ENCODE measurements around the gene IGFL2. TPM values are rescaled to one million over a fixed set of nuclear protein-coding genes. Genes with fewer than 3 reads are reported as not detected.

The IGFL2 gene
- total and polyA plus RNA-seq, 10 of the 15 experiments (the other 5 are each of a cell fraction or from before 2014, with no cell fraction given) = 0.19 TPM; not detected in 9

DNA sequence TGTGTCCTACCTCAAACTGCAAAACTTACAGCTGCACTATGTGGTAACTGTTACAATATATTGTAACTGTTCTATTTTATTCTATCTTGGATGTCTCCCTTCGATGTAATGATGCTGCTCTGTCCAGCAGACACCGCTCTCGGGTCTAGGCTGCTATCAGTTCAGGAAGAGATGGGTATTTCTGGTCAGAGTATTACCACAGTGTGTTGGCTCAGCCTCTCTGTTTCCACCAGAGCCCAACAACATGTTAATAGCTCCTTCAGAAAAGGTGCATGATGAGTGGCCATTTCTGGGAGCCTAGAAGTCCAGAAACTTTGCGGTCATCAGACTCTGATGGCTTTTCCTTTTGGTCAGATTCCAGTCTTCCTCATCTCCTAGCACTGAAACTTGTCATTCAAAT lies 45.6 kb downstream of the IGFL2 start:
- ATAC-seq = no peak
- H2AFZ ChIP-seq (ENCODE audit: control insufficient read depth, low read depth, low read length) = no peak overlapping the region
- no peaks in the 10 kb centered on the region for H3K36me3 ChIP-seq (ENCODE audit: control insufficient read depth in 2 of 2, insufficient read depth in 2 of 2, low read length in 1 of 2)
- SMC1A ChIA-PET (ENCODE audit: uncharacterized antibody, unreplicated experiment) = interaction anchor here (1.2 to 1.4 kb wide), 2 partner anchors 8 to 165 kb away, joined by 3 read pairs; no protein-coding TSS in a partner anchor
- no TSS peak for BruUV-seq (replicated peaks)
- POLR2A ChIA-PET = no interaction called here
- no peak overlapping the region for H3K9ac ChIP-seq (ENCODE audit: control insufficient read depth, insufficient read depth, low read length)
- H3K4me1 ChIP-seq (ENCODE audit: control insufficient read depth, insufficient read depth, low read length) = no peaks in the 10 kb centered on the region
- in situ Hi-C loops (cut with MboI) (no loop called here), intact Hi-C loops (cut with micrococcal nuclease; ENCODE audit: unreplicated experiment) (no loop called here)
- CTCF ChIA-PET = interaction anchor here (0.8 kb wide), 1 partner anchor 72 kb away, joined by 3 read pairs; no protein-coding TSS in a partner anchor
- TF ChIP-seq, protein P1, sequence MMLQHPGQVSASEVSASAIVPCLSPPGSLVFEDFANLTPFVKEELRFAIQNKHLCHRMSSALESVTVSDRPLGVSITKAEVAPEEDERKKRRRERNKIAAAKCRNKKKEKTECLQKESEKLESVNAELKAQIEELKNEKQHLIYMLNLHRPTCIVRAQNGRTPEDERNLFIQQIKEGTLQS (IDR thresholded peaks at IDR 0.05; ENCODE audit: borderline replicate concordance, extremely low read depth, low read depth, low read length) = no peak
- no peak for TF ChIP-seq SMARCA5 (IDR thresholded peaks at IDR 0.05)
- TF ChIP-seq, protein P2, sequence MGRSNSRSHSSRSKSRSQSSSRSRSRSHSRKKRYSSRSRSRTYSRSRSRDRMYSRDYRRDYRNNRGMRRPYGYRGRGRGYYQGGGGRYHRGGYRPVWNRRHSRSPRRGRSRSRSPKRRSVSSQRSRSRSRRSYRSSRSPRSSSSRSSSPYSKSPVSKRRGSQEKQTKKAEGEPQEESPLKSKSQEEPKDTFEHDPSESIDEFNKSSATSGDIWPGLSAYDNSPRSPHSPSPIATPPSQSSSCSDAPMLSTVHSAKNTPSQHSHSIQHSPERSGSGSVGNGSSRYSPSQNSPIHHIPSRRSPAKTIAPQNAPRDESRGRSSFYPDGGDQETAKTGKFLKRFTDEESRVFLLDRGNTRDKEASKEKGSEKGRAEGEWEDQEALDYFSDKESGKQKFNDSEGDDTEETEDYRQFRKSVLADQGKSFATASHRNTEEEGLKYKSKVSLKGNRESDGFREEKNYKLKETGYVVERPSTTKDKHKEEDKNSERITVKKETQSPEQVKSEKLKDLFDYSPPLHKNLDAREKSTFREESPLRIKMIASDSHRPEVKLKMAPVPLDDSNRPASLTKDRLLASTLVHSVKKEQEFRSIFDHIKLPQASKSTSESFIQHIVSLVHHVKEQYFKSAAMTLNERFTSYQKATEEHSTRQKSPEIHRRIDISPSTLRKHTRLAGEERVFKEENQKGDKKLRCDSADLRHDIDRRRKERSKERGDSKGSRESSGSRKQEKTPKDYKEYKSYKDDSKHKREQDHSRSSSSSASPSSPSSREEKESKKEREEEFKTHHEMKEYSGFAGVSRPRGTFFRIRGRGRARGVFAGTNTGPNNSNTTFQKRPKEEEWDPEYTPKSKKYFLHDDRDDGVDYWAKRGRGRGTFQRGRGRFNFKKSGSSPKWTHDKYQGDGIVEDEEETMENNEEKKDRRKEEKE (IDR thresholded peaks at IDR 0.05) = no peak
- TF ChIP-seq, protein P3, sequence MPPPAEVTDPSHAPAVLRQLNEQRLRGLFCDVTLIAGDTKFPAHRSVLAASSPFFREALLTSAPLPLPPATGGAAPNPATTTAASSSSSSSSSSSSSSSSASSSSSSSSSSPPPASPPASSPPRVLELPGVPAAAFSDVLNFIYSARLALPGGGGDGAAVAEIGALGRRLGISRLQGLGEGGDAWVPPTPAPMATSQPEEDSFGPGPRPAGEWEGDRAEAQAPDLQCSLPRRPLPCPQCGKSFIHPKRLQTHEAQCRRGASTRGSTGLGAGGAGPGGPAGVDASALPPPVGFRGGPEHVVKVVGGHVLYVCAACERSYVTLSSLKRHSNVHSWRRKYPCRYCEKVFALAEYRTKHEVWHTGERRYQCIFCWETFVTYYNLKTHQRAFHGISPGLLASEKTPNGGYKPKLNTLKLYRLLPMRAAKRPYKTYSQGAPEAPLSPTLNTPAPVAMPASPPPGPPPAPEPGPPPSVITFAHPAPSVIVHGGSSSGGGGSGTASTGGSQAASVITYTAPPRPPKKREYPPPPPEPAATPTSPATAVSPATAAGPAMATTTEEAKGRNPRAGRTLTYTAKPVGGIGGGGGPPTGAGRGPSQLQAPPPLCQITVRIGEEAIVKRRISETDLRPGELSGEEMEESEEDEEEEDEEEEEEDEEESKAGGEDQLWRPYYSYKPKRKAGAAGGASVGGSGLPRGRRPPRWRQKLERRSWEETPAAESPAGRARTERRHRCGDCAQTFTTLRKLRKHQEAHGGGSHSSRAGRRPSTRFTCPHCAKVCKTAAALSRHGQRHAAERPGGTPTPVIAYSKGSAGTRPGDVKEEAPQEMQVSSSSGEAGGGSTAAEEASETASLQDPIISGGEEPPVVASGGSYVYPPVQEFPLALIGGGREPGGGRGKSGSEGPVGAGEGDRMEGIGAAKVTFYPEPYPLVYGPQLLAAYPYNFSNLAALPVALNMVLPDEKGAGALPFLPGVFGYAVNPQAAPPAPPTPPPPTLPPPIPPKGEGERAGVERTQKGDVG (CRISPR knock-in tag; IDR thresholded peaks at IDR 0.05) = no peak
- TF ChIP-seq, protein P4, sequence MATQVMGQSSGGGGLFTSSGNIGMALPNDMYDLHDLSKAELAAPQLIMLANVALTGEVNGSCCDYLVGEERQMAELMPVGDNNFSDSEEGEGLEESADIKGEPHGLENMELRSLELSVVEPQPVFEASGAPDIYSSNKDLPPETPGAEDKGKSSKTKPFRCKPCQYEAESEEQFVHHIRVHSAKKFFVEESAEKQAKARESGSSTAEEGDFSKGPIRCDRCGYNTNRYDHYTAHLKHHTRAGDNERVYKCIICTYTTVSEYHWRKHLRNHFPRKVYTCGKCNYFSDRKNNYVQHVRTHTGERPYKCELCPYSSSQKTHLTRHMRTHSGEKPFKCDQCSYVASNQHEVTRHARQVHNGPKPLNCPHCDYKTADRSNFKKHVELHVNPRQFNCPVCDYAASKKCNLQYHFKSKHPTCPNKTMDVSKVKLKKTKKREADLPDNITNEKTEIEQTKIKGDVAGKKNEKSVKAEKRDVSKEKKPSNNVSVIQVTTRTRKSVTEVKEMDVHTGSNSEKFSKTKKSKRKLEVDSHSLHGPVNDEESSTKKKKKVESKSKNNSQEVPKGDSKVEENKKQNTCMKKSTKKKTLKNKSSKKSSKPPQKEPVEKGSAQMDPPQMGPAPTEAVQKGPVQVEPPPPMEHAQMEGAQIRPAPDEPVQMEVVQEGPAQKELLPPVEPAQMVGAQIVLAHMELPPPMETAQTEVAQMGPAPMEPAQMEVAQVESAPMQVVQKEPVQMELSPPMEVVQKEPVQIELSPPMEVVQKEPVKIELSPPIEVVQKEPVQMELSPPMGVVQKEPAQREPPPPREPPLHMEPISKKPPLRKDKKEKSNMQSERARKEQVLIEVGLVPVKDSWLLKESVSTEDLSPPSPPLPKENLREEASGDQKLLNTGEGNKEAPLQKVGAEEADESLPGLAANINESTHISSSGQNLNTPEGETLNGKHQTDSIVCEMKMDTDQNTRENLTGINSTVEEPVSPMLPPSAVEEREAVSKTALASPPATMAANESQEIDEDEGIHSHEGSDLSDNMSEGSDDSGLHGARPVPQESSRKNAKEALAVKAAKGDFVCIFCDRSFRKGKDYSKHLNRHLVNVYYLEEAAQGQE (IDR thresholded peaks at IDR 0.05; ENCODE audit: low read depth, low read length) = no peak
- DNase-seq (ENCODE audit: low read depth, low spot score) = no peak
- no peak overlapping the region for H3K4me2 ChIP-seq (ENCODE audit: control insufficient read depth, insufficient read depth)
- no peak for FAIRE-seq
- H3K9me3 ChIP-seq (replicated peaks; ENCODE audit: control insufficient read depth, insufficient read depth, low read length) = no peaks in the 10 kb centered on the region
- peaks cover 2 to 4% of the 10 kb centered on the region in 2 experiments; a peak in 1 of 4 replicates for H3K27me3 ChIP-seq (replicated peaks in 1 of 2; ENCODE audit: control insufficient read depth in 2 of 2, insufficient read depth in 2 of 2, low read length in 1 of 2)
- WGBS (ENCODE audit: insufficient coverage, insufficient replicate concordance, low lambda C conversion rate, missing lambda C conversion rate) = 37% methylated on average over 4 of the region's 4 CpGs
- H4K20me1 ChIP-seq (ENCODE audit: control insufficient read depth, insufficient read depth) = no peaks in the 10 kb centered on the region
- RAD21 ChIA-PET (ENCODE audit: unreplicated experiment) = no interaction called here
- no peaks in the 10 kb centered on the region for H3K79me2 ChIP-seq (ENCODE audit: control insufficient read depth, insufficient read depth, low read length)
- H3K27ac ChIP-seq (ENCODE audit: control insufficient read depth, insufficient read depth) = no peak overlapping the region
- H3K4me3 ChIP-seq = no peak overlapping the region
